Diencephalon (tissue), 1 donor: Measurements from ENCODE around the gene ALDH9A1. TPM values are rescaled to one million over a fixed set of nuclear protein-coding genes. Genes with fewer than 3 reads are reported as not detected.

Source experiments
- total RNA-seq: library from RNA; depleted of rRNA; stranded (reverse); fragments of >200 nt; gene quantifications from one replicate; pipeline ENCODE4 v1.2.3, GENCODE V29; 2014

ALDH9A1 gene
- total RNA-seq, result 64.1 TPM

DNA sequence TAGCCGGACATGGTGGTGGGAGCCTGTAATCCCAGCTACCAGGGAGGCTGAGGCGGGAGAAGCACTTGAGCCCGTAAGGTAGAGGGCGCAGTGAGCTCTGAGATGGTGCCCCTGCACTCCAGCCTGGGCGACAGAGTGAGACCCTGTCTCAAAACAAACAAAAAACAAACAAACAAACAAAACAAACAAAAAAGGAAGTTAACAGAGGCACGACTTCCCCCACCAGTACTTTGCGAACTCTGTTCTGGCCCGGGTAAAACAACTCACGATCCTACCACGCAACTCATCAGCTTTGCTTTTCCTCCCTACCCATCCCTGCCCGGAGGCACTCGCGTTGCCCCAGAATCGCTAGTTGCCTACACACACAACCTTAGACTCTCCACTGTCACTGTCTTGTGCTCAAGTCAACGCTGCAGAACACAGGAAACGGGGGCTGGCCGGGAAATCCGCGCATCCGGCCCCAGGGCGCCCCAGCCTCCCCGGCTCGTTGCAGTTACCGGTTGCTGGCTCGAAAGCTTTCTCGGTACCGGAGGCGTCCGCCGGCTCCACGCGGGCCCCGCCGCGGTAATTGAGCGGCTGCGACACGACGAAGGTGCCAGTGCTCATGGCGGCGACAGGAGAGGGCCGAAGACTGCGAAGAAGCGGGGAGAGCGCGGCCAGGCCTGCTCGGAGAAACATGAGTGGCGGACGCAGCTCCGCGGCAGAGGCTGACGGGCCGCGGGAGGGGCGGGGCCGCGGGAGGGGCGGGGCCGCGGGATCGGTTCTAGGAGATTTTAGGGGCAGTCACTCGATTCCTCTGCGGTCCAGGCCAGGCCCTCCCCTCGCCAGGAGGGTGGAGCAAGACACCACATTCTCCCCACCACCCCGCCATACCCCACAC lies at the start of gene ALDH9A1:
TSS of gene ALDH9A1 (minus strand) at position 682 of the 880 bp plus-strand sequence. CDS start at position 678, 4 bp downstream.

DNA sequence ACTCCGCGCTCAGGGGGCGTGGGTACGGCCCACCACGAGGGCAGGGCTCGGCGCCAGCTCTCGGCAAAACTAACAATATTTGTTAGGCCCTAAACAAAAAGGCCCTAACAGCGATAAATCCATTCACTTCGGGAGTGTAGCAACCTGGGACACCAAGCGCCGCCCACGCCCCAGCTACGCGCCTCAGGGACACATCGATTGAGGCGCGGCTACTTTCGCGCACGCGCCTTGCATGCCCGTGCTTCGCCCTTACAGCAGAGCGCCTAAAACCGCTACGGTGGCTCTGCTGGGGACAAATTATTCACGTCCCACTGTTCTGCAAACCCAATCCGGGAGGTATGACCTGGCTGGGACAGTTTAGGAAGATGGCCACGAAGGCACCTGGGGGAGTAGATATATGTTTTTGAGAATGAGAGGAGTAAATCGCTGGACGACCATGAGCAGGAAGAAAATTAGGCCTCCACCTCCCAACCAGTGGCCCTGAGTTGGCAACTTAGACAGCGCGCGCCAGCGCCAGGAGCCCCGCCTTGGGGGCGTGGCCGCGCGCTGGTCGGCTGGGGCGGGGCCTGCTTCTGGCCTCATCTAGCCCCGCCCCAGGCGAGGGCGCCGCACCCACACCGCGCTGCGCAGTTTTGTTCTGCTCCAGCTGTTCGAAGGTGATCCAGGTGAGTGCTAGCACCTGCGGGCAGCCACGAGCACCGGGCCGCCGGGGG lies 67.6 kb downstream of the ALDH9A1 start, which contains the start of gene MGST3:
TSS of gene MGST3 (plus strand) at position 606 of the 713 bp plus-strand sequence. CDS start 18,614 bp downstream, outside the sequence.

Other genes with a start within 250 kb of the ALDH9A1 start
- gene LRRC52, start 154.6 kb downstream of the ALDH9A1 start, total RNA-seq, result not detected
- 236 TPM for gene MGST3, start 67.3 kb downstream of the ALDH9A1 start, total RNA-seq
- 64.1 TPM for gene TMCO1, start 70.3 kb upstream of the ALDH9A1 start, total RNA-seq
- 60.9 TPM for gene UCK2, start 129.1 kb upstream of the ALDH9A1 start, total RNA-seq